Liver (tissue), 3 donors: ENCODE data around the gene IGFL3.

Source experiments
- CTCF ChIP-seq: fragments of 150-350 bp; IDR thresholded peaks from 2 replicates; pipeline ENCODE4 v1.5.1; 2017; ENCODE audit warnings: improper control_type of control experiment, low read depth, low read length; ENCODE audit not compliant: missing input control
- EGR1 ChIP-seq, 2 donors: IDR thresholded peaks; 2 replicates each; pipeline ENCODE4 v1.6.1; 2016 to 2018; ENCODE audit warnings: antibody characterized with exemption in 2 of 2, low read depth in 2 of 2
- FOXA1 ChIP-seq: IDR thresholded peaks from 2 replicates; pipeline ENCODE4 v1.6.1; 2016; ENCODE audit warnings: antibody characterized with exemption
- GABPA ChIP-seq, 2 donors: IDR thresholded peaks in 1 of 2; conservative IDR thresholded peaks in 1 of 2; 2 replicates each; pipeline ENCODE4 v1.6.1; 2016; ENCODE audit warnings: antibody characterized with exemption in 2 of 2, mild to moderate bottlenecking in 1 of 2, moderate library complexity in 1 of 2
- JUND ChIP-seq, 2 donors: IDR thresholded peaks; 2 replicates each; pipeline ENCODE4 v1.6.1; 2016; ENCODE audit warnings: antibody characterized with exemption in 2 of 2
- MAX ChIP-seq: IDR thresholded peaks from 2 replicates; pipeline ENCODE4 v1.6.1; 2016; ENCODE audit warnings: antibody characterized with exemption
- NR2F2 ChIP-seq: IDR thresholded peaks from 2 replicates; pipeline ENCODE4 v1.6.1; 2016; ENCODE audit warnings: antibody characterized with exemption
- RAD21 ChIP-seq, 2 donors: IDR thresholded peaks; 2 replicates each; pipeline ENCODE4 v1.6.1; 2016; ENCODE audit warnings: antibody characterized with exemption in 2 of 2, mild to moderate bottlenecking in 2 of 2
- RXRA ChIP-seq, 2 donors: IDR thresholded peaks; 2 replicates each; pipeline ENCODE4 v1.6.1; 2017 to 2018; ENCODE audit warnings: antibody characterized with exemption in 2 of 2, mild to moderate bottlenecking in 1 of 2
- SP1 ChIP-seq: IDR thresholded peaks from 2 replicates; pipeline ENCODE4 v1.6.1; 2018; ENCODE audit warnings: antibody characterized with exemption, mild to moderate bottlenecking
- TAF1 ChIP-seq: conservative IDR thresholded peaks from 2 replicates; pipeline ENCODE4 v1.6.1; 2016; ENCODE audit warnings: antibody characterized with exemption, mild to moderate bottlenecking
- TF ChIP-seq, protein P1 (sequence below): IDR thresholded peaks from 2 replicates; pipeline ENCODE4 v1.6.1; 2016; ENCODE audit warnings: antibody characterized with exemption
- TF ChIP-seq, protein P2 (sequence below): IDR thresholded peaks from 2 replicates; pipeline ENCODE4 v1.6.1; 2016; ENCODE audit warnings: antibody characterized with exemption, mild to moderate bottlenecking
- TF ChIP-seq, protein P3 (sequence below): IDR thresholded peaks from 2 replicates; pipeline ENCODE4 v1.6.1; 2016; ENCODE audit warnings: antibody characterized with exemption
- donor health status: healthy.
- donor health status: healthy.

DNA sequence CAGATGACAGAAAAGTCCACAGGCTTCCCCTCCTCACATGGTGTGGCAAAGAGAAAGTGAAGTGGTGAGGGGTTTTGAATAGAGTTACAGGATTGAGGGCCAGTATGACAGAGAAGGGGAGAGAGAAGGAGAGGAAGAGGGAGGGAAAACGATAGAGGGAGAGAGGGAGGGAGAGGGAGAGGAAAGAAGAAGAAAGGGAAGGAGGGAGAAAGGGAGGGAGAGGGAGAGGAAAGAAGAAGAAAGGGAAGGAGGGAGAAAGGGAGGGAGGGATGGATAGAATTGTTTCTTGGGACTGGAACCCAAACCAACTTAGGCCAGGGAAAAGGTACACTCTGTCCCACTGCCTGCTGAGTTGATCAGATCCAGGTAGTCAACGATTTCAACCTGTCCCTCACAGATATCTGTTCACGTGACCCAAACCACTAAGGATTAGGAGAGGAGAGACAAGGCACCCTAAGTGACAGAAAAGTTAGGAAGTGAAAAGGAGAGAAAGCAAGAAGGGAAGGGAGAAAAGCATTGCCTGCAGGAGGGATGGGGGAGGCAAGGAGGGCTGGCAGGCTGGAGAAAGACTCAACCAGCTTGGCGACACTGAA is 8.1 kb upstream of the IGFL3 start:
- TF ChIP-seq RXRA (IDR thresholded peaks at IDR 0.05) (no peak), CTCF (no peak), MAX (no peak), NR2F2 (no peak), FOXA1 (no peak), GABPA (IDR thresholded peaks at IDR 0.05 in 1 of 2, conservative IDR thresholded peaks at IDR 0.05 in 1 of 2) (no peak), TAF1 (no peak), RAD21 (IDR thresholded peaks at IDR 0.05) (no peak), EGR1 (IDR thresholded peaks at IDR 0.05; ENCODE audit: low read depth in 2 of 2) (no peak), SP1 (no peak), JUND (IDR thresholded peaks at IDR 0.05) (no peak)
- TF ChIP-seq, protein P1, sequence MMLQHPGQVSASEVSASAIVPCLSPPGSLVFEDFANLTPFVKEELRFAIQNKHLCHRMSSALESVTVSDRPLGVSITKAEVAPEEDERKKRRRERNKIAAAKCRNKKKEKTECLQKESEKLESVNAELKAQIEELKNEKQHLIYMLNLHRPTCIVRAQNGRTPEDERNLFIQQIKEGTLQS = no peak
- TF ChIP-seq, protein P2, sequence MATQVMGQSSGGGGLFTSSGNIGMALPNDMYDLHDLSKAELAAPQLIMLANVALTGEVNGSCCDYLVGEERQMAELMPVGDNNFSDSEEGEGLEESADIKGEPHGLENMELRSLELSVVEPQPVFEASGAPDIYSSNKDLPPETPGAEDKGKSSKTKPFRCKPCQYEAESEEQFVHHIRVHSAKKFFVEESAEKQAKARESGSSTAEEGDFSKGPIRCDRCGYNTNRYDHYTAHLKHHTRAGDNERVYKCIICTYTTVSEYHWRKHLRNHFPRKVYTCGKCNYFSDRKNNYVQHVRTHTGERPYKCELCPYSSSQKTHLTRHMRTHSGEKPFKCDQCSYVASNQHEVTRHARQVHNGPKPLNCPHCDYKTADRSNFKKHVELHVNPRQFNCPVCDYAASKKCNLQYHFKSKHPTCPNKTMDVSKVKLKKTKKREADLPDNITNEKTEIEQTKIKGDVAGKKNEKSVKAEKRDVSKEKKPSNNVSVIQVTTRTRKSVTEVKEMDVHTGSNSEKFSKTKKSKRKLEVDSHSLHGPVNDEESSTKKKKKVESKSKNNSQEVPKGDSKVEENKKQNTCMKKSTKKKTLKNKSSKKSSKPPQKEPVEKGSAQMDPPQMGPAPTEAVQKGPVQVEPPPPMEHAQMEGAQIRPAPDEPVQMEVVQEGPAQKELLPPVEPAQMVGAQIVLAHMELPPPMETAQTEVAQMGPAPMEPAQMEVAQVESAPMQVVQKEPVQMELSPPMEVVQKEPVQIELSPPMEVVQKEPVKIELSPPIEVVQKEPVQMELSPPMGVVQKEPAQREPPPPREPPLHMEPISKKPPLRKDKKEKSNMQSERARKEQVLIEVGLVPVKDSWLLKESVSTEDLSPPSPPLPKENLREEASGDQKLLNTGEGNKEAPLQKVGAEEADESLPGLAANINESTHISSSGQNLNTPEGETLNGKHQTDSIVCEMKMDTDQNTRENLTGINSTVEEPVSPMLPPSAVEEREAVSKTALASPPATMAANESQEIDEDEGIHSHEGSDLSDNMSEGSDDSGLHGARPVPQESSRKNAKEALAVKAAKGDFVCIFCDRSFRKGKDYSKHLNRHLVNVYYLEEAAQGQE = no peak
- TF ChIP-seq, protein P3, sequence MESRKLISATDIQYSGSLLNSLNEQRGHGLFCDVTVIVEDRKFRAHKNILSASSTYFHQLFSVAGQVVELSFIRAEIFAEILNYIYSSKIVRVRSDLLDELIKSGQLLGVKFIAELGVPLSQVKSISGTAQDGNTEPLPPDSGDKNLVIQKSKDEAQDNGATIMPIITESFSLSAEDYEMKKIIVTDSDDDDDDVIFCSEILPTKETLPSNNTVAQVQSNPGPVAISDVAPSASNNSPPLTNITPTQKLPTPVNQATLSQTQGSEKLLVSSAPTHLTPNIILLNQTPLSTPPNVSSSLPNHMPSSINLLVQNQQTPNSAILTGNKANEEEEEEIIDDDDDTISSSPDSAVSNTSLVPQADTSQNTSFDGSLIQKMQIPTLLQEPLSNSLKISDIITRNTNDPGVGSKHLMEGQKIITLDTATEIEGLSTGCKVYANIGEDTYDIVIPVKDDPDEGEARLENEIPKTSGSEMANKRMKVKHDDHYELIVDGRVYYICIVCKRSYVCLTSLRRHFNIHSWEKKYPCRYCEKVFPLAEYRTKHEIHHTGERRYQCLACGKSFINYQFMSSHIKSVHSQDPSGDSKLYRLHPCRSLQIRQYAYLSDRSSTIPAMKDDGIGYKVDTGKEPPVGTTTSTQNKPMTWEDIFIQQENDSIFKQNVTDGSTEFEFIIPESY = no peak
